Embryonic facial prominence (tissue), 1 donor: ENCODE data around the gene RASA4B.
A peak's percentile ranks its signal among the peaks of the same experiment; 100 is the strongest.
"Not testable (repeated sequence)": the region's sequence is repeated elsewhere in the genome, so short reads cannot be mapped to it uniquely, and the experiment has no call there.

ENCODE experiments used
- DNase-seq: peaks from one replicate; pipeline ENCODE4 v3.0.0-alpha.2; 2016; ENCODE audit errors: extremely low spot score

Gene RASA4B

DNA sequence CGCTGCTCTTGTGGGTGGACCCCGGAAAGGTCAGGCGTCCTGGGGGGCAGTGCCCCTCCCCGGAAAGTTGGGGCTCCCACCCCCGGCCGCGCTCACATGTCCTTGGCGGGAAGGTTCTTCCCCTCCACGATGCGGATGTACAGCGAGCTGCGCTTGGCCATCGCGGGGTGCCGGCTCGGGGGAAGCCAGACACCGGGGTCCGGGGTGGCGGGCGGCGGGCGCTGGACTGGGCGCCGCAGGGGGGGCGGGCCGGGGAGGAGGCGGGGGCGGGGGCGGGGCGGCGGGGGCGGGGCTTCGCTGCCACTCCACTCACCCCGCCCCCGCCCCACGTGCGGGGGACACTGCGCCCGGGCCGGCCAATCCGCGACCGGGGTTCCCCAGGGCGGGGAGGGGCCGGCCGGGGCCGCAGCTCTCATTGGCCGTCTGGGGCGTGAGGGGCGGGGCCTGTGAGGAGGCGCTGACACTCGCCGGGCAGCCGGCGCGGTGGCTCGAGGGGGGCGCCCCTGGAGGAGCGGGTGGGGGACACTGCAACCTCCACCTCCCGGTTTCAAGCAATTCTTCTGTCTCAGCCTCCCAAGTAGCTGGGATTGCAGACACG is at the start of gene RASA4B:
Gene RASA4B (minus strand): TSS at position 228 of the 598 bp plus-strand sequence. CDS start 67 bp downstream, at position 161.
- DNase-seq: not testable (repeated sequence)

GRCh38 chr7:102550808-102551422 is 33.3 kb upstream of the RASA4B start, which contains the start of gene SPDYE2:
SPDYE2 (plus strand) TSS chr7:102551226; CDS start chr7:102553256, 2,030 bp downstream.
- DNase-seq: not testable (repeated sequence)

DNA sequence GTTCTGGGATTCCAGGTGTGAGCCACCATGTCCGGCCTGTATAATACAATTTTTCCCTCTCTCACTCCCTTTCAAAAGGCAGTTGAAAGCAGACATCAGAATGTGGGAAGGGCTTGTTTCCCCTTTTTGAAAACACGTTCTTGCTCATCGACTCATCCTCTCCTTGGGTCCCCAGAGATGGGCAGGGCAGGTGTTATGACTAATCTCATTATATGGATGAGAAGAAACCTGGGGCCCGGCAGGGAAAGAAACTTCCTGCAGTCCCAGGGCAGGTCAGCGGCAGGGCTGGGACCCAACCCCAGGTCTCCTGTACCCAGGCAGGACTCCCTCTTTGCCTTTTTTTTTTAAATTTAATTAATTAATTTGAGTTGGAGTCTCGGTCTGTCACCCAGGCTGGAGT is 28.8 kb upstream of the RASA4B start:
- not testable (repeated sequence) for DNase-seq

DNA sequence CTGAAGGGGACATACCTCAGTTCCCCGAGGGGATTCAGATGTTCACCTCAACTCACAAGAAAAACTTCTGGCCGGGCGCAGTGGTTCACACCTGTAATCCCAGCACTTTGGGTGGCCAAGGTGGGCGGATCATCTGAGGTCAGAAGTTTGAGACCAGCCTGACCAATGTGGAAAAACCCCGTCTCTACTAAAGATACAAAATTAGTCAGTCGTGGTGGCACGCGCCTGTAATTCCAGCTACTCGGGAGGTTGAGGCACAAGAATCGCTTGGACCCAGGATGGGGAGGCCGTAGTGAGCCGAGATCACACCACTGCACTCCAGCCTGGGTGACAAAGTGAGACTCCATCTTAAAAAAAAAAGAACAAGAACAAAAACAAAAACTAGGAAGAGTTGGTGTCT is 27.7 kb upstream of the RASA4B start:
- DNase-seq: not testable (repeated sequence)

- DNase-seq: not testable (repeated sequence)
These were observed 26.8 kb upstream of the RASA4B start for GRCh38 chr7:102544372-102544771.

DNA sequence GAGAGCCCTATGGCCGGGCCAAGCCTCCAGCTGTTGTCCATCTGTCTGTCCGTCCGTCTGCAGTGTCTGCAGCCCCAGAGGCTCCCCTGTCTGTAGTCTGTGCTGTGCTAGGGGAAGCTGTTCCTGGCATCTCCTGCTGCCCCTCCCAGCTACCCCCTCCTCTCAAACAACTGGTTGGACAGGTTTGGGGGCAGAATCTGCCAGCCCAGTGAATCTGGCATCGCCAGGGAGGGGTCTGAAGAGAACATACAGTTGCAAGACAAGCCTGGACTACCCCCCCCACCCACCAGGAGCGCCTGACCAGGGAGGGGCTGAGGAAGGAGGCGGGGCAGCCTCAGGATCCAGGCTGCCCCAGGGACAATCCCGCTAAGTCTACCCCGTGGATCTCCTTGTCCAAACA is 26.0 kb upstream of the RASA4B start, which contains the start of gene UPK3BL2:
Gene UPK3BL2 (minus strand): TSS at position 101 of the 400 bp plus-strand sequence. CDS start 60 bp downstream, at position 41.
- not testable (repeated sequence) for DNase-seq

DNA sequence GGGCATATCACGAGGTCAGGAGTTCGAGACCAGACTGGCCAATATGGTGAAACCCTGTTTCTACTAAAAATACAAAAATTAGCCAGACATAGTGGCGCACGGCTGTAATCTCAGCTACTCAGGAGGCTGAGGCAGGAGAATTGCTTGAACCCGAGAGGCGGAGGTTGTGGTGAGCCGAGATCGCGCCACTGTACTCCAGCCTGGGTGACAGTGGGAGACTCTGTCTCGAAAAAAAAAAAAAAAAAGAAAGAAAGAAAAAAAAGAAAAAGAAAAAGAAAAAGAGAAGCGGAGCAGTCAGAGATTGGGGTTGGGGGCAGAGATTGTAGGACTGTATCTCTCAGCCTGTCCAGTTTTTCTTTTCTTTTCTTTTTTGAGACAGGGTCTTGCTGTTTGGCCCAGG is 25.2 kb upstream of the RASA4B start:
- DNase-seq: not testable (repeated sequence)

- not testable (repeated sequence) for DNase-seq
These were observed 24.5 kb upstream of the RASA4B start for GRCh38 chr7:102542083-102542482.

GRCh38 chr7:102540604-102541003 is 23.0 kb upstream of the RASA4B start:
- not testable (repeated sequence) for DNase-seq

DNA sequence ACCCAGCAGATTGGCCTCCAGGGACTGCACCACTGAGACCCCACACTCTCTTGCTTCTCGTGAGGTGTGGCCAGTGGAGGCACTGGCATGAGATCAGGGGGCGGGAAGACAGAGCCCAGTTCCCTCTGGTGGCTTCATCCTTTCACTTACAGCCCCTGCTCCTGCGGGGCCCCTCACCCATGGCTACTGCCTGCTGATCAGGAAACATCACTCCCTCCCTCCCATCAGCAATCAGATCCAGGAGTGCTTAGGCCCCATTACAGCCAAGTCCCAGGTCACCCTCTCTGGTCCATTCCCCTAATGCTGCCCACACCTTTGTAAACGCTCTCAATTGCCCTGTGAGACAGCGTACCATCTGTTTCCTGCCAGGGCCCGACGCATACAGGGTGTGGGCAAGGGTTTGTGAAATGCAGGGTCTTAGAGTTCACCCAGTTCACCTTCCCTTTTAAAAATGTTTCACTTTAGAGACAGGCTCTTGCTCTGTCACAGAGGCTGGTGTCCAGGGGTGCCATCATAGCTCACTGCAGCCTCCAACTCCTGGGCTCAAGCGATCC is 17.6 kb upstream of the RASA4B start:
- not testable (repeated sequence) for DNase-seq

DNA sequence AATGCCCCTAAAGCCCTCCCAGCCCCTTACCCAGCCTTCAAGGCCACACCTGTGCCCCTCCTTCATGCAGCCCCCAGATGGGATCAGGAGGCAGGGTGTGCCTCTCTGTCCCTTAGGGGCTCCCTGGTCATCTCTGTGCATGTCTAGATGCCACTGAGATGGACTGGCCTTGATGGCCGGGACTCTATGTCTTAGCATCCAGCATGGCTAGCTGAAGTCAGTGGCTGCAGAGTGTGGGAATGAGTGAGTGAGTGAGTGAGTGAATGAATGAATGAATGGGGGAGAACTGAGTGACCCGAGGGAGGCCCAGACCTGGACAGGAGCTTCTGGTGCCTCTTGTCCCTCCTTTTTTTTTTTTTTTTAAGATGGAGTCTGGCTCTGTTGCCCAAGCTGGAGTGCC is 14.6 kb upstream of the RASA4B start:
- not testable (repeated sequence) for DNase-seq

GRCh38 chr7:102531583-102531982 is 14.0 kb upstream of the RASA4B start:
- DNase-seq: not testable (repeated sequence)

DNA sequence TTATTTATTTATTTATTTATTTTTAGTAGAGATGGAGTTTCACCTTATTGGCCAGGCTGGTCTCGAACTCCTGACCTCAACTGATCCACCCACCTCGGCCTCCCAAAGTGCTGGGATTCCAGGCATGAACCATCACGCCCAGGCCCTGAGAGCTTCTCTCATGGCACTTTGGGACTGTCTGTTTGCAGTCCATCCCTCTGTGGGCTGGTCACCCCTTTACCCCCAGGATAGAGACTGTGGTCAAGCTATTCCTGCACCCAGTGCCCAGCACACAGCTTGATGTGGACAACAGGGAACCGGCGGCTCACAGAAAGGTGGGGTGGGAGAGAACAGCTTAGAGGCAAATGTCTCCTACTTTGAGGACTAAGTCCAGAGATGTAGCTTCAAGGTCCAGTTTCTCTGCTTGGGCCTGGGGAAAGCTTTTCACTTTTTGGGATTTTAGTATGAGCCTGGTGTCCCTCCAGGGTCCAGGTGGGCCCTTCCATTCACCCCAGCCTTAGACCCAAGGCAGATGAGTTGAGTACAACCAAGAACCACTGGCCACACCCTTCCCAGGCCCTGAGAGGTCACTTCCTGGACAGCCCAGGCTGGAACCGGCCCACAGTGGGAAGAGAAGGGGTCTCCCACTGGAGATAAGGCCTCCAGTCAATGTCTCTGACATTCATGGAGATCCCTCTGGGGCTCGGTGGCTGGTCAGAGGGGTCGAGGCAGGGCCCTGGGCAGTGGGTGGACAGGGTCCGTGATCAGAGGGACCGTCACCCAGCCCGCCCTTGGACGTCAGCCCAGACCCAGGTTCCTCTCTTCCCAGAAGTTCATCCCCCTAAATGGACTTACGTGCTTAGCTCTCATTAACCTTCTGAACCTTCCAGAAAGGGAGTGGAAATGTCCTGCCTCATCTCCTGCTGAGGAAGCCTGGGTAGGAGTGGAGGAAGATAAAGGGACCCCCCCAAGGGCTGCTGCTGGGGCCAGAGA is 10.5 kb upstream of the RASA4B start:
- not testable (repeated sequence) for DNase-seq

DNA sequence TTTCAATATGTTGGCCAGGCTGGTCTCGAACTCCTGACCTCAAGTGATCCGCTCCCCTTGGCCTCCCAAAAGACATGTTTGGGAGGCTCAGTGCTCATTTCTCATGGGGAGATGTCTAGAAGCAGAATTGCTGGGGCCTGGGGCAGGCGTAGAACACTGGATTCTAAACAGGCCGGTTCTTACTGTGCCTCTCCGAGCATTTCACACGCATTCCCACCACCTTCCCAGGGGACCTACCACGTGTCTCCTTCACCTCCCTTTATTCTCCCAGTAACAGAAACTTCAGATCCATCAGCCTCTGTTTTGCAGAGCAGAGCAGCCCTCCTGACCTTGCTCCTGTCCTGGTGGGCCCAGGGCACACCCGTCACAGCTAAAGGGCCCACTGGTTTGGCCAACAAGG is 9.6 kb upstream of the RASA4B start:
- not testable (repeated sequence) for DNase-seq

GRCh38 chr7:102524803-102525202 is 7.2 kb upstream of the RASA4B start:
- DNase-seq: not testable (repeated sequence)

- DNase-seq: not testable (repeated sequence)
These were observed 3.2 kb upstream of the RASA4B start for GRCh38 chr7:102520797-102521196.

DNA sequence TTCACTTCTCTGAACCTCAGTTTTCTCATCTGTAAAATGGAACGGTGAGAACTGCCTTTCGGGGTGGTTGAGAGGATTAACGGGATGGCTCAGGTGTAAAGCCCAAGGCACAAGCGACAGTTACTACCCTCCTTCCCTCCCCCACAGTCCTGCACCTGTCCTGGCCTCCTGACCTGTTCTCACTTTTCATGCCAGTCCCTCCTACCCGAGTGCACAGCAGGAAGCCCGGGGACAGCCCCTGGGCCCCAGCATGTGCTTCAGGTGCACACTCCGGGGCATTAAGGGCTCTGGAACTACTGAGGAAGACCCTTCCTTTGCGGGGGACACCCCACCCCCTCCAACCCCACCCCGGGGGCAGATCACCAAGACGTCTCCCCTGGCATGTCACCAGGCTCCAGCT is 626 bp downstream of the RASA4B start:
- DNase-seq: not testable (repeated sequence)

GRCh38 chr7:102515889-102516288 is 1.7 kb downstream of the RASA4B start:
- not testable (repeated sequence) for DNase-seq

DNA sequence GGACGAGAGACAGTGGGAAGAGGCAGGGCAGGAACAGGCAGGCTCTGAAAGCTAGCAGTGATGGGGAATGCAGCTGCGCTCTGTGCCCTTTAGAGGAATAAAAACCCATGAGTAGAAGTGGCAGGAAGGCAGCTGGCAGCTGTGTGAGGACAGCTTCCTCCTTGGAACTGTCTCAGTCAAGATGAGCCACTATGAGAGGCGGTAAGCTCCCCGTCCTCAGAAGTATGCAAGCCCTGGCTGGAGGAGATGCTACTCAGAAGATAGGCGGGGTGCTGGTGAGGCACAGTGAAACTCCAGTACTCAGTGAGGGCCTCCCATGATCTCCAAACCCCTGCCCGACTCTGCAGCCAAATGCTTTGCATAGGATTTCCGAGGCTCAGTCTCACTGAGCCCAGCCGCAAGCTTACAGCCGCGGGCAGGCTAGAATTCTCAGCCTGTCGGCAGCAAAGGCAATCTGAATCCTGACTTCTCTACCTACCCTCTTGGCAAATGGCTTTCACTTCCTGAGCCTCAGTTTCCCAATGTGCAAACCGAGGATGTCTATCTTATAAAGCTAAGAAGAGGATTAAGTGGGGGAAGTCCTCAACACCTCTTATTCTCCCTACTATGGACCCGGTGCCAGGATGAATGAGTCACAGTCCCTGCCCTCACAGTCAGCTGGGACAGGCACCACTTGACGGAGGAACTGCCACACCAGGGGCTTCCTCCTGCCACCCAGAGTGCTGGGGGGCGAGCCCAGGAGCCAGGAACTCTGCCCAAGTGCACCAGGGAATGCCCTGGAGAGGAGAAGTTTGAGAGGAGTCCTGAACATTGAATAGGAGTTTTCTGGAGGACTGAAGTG is 2.5 kb downstream of the RASA4B start:
- not testable (repeated sequence) for DNase-seq

- peak; percentile 99 for DNase-seq
These were observed 4.8 kb downstream of the RASA4B start for GRCh38 chr7:102512642-102513221.
